Activated T-cell treated with anti-CD3 and anti-CD28 coated beads, Interleukin-2, amount 50 U/mL, for 1 hour (primary cell): ENCODE data around the gene ATG9B.
A peak's percentile ranks its signal among the peaks of the same experiment; 100 is the strongest.
"Not testable (repeated sequence)": the region's sequence is repeated elsewhere in the genome, so short reads cannot be mapped to it uniquely, and the experiment has no call there.

Source experiments
- DNase-seq: peaks from one replicate; pipeline ENCODE4 v3.0.0-alpha.2; 2020

ATG9B gene

DNA sequence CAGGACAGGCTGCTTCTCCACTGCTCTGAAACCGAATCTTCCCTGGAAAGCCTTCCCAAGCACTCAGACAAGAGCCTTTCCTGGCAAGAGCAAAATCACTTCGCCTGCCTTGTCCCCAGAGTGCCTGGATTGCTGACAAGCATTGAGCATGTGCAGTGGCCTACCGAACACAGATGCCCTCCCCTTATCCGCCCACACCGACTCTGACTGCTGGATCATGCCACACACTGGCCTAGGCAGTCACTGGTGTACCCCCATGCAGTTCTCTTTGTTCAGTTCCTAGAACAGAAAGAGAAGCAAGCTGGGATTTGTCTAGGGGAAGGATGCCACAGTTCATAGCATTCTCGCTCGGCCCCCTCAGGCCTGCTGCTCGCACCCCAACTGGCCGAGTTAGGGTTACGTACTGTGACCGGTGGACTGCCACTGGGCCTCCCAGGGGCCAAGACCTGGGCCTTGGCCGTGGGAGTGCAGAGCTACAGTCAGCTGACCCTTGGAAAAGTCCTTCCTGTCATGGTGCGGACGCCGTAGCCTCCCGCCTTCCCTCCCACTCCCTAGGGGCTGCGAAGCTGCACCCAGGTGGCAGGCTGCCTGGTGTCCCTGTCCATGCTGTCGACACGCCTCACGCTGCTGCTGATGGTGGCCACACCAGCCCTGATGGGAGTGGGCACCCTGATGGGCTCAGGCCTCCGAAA lies 10.9 kb upstream of the ATG9B start:
- DNase-seq, result no peak

GRCh38 chr7:151034312-151035025 lies 10.2 kb upstream of the ATG9B start:
- DNase-seq, result no peak

- no peak for DNase-seq
These were observed 9.6 kb upstream of the ATG9B start for GRCh38 chr7:151033864-151034249.

GRCh38 chr7:151032936-151033863 lies 8.9 kb upstream of the ATG9B start:
- no peak for DNase-seq

DNA sequence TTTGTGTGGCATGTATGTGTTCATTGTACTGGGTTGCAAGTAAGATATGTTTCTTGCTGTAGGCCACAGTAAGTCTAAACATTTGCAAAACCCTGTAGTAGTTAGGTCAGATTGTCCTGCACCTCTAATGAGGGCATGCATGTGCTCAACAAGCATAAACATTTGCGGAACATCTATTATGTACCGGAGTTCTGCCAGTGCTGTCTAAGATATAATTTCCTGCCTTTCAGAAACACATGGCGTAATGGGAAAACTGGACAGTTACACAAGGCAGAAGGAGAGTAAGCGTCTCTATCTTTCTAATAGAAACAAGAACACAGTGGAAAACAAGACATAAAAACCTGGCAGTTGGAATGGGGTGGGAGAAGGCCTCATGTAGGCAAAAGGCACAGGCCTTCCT lies 6.7 kb upstream of the ATG9B start:
- DNase-seq, result no peak

GRCh38 chr7:151028948-151029501 lies 4.7 kb upstream of the ATG9B start:
- DNase-seq, result no peak

- peak; percentile 97 for DNase-seq
These were observed 4.0 kb upstream of the ATG9B start, which contains the start of gene ABCB8 for GRCh38 chr7:151028131-151028947. Gene ABCB8, plus strand, starts transcription at chr7:151028450. Its CDS starts 66 bp downstream, at chr7:151028516.

GRCh38 chr7:151027728-151028130 lies 3.4 kb upstream of the ATG9B start:
- not testable (repeated sequence) for DNase-seq

DNA sequence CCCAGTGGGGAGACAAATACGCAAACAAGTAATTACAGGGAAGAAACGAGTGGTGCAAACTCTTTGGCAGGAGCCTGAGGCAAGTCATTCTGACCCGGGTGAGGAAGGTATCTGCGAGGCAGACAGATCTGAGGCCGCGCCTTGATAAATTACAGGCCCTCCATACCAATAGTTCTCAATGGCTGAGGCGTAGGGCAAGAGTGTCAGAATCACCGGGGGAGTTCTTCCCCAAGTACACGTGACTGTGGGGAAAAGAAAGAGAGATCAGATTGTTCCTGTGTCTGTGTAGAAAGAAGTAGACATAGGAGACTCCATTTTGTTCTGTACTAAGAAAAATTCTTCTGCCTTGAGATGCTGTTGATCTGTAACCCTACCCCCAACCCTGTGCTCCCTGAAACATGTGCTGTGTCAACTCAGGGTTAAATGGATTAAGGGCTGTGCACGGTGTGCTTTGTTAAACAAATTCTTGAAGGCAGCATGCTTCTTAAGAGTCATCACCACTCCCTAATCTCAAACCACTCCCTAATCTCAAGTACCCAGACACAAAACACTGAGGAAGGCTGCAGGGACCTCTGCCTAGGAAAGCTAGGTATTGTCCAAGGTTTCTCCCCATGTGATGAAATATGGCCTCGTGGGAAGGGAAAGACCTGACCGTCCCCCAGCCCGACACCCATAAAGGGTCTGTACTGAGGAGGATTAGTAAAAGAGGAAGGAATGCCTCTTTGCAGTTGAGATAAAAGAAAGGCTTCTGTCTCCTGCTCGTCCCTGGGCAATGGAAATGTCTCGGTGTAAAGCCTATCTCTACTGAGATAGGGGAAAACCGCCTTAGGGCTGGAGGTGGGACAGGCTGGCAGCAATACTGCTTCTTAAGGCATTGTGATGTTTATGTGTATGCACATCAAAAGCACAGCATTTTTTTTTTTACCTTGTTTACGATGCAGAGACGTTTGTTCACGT lies 2.8 kb upstream of the ATG9B start:
- DNase-seq, result not testable (repeated sequence)

GRCh38 chr7:151025924-151026671 lies 1.8 kb upstream of the ATG9B start:
- no peak for DNase-seq

- DNase-seq, result no peak
These were observed 1.1 kb downstream of the ATG9B start for GRCh38 chr7:151023232-151023631.

GRCh38 chr7:151020231-151020630 lies 4.1 kb downstream of the ATG9B start:
- no peak for DNase-seq

GRCh38 chr7:151019130-151019447 lies 5.2 kb downstream of the ATG9B start:
- DNase-seq, result no peak

DNA sequence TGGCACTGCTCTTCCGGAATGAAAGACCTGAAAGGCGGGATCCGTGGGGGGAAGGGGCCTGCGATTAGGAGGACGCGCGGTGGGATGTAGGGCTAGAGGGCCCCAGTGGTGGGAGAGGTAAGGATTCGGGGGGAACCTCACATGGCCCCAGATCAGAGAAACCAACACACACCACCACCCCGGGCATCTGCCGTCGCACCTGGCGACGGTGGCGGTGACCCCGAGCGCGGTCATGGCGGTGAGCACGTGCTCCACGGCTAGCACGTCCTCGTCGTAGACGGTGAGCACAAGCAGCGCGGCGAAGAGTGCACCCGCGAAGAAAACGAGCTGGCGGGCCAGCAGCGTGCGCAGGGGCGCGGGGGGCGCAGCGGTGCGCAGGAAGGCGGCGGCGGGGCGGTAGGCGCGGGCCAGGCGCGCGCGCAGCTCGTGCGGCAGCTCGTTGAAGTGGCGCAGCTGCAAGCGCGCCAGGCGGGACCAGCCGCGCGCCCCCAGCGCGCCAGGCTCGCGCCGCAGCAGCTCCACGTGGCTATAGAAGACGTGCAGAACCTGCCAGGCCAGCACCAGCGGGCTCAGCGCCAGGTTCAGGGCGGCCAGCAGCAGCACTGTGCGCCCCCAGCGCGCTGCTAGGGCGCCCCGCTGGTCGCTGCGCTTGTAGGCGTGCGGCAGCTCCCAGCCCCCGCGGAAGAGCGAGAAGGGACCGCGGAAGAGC lies 5.7 kb downstream of the ATG9B start:
- DNase-seq, result peak; percentile 64

DNA sequence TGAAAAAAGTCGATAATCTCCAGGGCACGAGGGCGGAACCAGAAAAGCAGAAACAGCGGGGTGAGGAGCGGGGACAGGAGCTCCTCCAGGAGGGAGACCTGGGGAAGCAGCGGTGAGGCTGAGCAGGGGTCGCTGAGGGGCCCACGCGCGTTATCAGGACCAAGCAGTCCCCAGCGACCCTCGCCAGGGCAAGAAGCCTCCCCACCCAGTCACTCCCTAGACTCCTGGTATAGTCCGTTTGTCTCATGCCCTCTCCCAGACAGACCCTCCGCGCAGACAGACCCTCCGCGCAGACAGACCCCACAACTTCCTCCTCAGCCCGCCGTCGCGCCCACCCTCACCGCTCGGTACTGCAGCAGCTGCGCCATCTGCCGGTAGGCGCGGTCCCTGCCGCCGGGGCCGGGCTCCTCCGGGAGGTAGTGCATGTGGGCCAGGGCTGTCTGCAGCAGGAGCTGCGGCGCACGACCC lies 6.3 kb downstream of the ATG9B start:
- DNase-seq, result peak; percentile 88

- no peak for DNase-seq
These were observed 6.8 kb downstream of the ATG9B start for GRCh38 chr7:151017370-151017952.

DNA sequence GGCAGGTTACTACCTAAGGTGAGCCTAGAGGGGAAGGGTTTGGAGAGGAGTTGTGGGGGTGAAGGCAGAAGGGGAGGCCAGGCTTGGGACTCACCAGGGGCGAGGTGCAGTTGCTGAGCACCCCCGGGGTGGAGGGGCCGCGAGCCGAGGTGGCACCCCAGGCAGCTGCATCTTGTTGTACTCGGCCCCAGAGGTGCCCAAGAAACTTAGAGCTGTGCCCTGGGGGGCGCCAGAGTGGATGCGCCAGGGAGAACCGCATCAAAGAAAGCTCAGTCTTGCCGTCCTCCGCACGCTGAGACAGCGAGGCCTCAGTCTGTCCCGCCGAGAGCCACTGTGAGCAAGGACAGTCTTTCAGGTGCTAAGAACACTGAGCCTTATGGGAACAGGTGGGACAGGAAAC lies 7.4 kb downstream of the ATG9B start:
- no peak for DNase-seq

DNA sequence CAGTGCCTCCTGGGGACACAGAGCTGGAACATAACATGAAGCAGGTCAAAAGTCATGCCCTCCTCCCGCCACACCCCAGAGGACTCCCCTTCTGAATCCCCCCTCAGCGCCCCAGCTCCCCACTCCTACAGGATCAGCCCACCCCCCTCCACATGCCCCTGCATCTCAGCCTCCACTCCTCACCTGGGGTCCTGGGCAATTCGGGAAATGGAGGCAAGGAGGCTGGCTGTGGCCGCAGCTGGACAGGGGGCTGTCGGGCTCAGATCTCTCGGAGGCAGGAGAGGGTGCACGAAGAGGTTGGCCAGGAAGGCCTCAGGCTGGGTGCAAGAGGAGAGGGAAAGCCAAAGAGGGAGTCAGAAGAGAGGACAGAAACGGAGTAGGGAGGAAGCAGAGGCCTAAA lies 7.8 kb downstream of the ATG9B start:
- DNase-seq, result no peak

DNA sequence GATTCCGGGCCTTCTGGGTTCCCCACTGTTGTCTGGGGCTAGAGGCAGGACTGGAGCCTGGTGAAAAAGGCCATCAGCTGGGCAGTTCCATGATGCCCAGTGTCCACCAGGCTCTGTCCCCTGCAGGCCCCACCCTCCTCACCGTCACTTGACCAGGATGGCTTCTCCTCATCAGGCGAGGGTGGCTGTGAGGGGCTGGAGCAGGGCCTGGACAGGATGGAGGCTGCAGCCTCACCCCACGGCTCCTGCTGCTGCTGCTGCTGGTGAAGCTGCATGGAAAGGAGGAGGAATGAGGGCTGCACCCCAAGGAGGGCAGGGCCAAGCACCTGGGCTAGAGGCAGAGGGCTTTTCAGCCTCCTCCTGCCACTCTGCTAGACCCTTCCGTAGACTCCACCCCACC lies 8.3 kb downstream of the ATG9B start:
- DNase-seq, result no peak
